ENCODE measurements around the gene ORAI3. TPM values are rescaled to one million over a fixed set of nuclear protein-coding genes. Genes with fewer than 3 reads are reported as not detected.

Gene ORAI3
- total RNA-seq, 1 experiment from 2014 or later: 10.8 TPM

GRCh38 chr16:30966033-30966619 is 17.3 kb downstream of the ORAI3 start:
- Mint-ChIP-seq H3K27me3 (ENCODE audit: low read depth) (no peaks in the 10 kb centered on the region), H3K9me3 (no peaks in the 10 kb centered on the region), H3K36me3 (peaks cover 66% of the 10 kb centered on the region), H3K4me3 (no peak overlapping the region), H3K27ac (no peak overlapping the region), H3K4me1 (no peaks in the 10 kb centered on the region)
- DNase-seq (ENCODE audit: low spot score): no peak
- TF ChIP-seq MLX (CRISPR knock-in tag; IDR thresholded peaks at IDR 0.05) (no peak), ETV6 (CRISPR knock-in tag; IDR thresholded peaks at IDR 0.05) (no peak), E2F4 (CRISPR knock-in tag; IDR thresholded peaks at IDR 0.05; ENCODE audit: borderline replicate concordance, low read depth) (no peak), ZNF423 (CRISPR knock-in tag; IDR thresholded peaks at IDR 0.05) (no peak), ZBTB21 (CRISPR knock-in tag; IDR thresholded peaks at IDR 0.05; ENCODE audit: borderline replicate concordance) (no peak), MXD4 (CRISPR knock-in tag; IDR thresholded peaks at IDR 0.05; ENCODE audit: borderline replicate concordance) (no peak)
- ATAC-seq: no peak
- ChIA-PET POLR2A (no interaction called here), CTCF (interaction anchor here (0.6 to 1.4 kb wide), 2 partner anchors 12 to 129 kb away, joined by 6 read pairs; no protein-coding TSS in a partner anchor)

GRCh38 chr16:30967795-30968194 is 18.9 kb downstream of the ORAI3 start:
- no peak overlapping the region for H3K4me3 Mint-ChIP-seq
- DNase-seq (ENCODE audit: low spot score) (no peak), ATAC-seq (no peak)
- H3K9me3 Mint-ChIP-seq: no peaks in the 10 kb centered on the region
- no peaks in the 10 kb centered on the region for H3K4me1 Mint-ChIP-seq
- ChIA-PET POLR2A (no interaction called here), CTCF (interaction anchor here (1.4 to 2.2 kb wide), 2 partner anchors 14 to 17 kb away, joined by 6 to 7 read pairs; partner anchors contain the start of gene HSD3B7)
- no peak overlapping the region for H3K27ac Mint-ChIP-seq
- no peaks in the 10 kb centered on the region for H3K27me3 Mint-ChIP-seq (ENCODE audit: low read depth)
- H3K36me3 Mint-ChIP-seq: peaks cover 68% of the 10 kb centered on the region
- TF ChIP-seq NR3C1 (CRISPR knock-in tag; conservative IDR thresholded peaks at IDR 0.05; ENCODE audit: low read depth) (no peak), CREB1 (CRISPR knock-in tag; IDR thresholded peaks at IDR 0.05) (no peak), JAZF1 (CRISPR knock-in tag; IDR thresholded peaks at IDR 0.05) (no peak), AFF4 (CRISPR knock-in tag; IDR thresholded peaks at IDR 0.05; ENCODE audit: borderline replicate concordance) (no peak), AR (CRISPR knock-in tag; IDR thresholded peaks at IDR 0.05) (no peak), TEAD1 (CRISPR knock-in tag; IDR thresholded peaks at IDR 0.05) (no peak), GRHL2 (CRISPR knock-in tag; IDR thresholded peaks at IDR 0.05; ENCODE audit: insufficient replicate concordance, severe bottlenecking) (no peak), KAT7 (CRISPR knock-in tag; IDR thresholded peaks at IDR 0.05; ENCODE audit: borderline replicate concordance) (no peak), MAX (CRISPR knock-in tag; IDR thresholded peaks at IDR 0.05) (no peak), NFYB (CRISPR knock-in tag; conservative IDR thresholded peaks at IDR 0.05; ENCODE audit: low read depth) (no peak), ZNF416 (CRISPR knock-in tag; IDR thresholded peaks at IDR 0.05) (no peak), PRRX2 (CRISPR knock-in tag; IDR thresholded peaks at IDR 0.05) (no peak), ZNF281 (CRISPR knock-in tag; IDR thresholded peaks at IDR 0.05) (no peak), GABPB1 (CRISPR knock-in tag; IDR thresholded peaks at IDR 0.05) (no peak), STAT6 (CRISPR knock-in tag; conservative IDR thresholded peaks at IDR 0.05; ENCODE audit: low read depth) (no peak)

All from WTC11 (cell line).